ENCODE data around the gene SAG.

The SAG gene

DNA sequence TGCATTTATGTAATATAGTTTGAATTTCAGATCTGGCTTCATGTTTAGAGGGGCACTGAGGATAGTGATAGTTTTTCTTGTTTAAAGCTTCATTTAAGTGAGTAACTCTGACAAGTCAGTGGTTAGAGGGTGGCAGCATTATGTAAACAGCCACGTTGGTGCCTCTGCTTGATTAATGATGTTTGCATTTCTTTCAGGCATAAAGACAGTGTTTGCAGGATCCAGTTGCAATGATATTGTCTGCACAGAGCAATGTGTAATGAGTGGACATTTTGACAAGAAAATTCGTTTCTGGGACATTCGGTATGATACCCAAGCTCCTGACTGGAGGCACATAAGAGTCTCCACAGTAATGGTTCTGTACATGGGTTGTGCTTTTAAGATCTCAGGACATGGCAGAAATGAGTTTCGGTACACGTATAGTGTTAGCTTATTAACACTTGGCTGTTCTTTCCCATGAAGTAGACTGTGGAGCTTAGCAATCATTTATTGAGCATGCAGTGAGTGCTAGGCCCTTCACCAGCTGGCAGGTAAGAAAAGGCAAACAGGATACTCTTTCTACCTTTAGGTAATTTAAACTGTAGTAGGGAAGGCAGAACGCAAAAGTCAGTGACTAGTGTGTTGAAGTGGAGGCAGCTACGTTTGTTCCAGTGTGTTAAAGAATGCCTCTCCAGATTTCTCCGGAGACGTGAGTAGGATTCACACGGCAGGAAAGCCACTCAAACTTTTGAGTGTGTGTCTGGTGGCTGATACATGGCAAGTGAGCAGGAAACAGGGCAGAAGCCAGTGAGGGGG, 17.4 kb upstream of the SAG start:
- Histone ChIP-seq H2AFZ (ENCODE audit: low read depth, low read length) (no peak overlapping the region), H3K4me1 (ENCODE audit: control insufficient read depth, insufficient read depth, low read depth, low read length) (no peaks in the 10 kb centered on the region), H2BK5ac (ENCODE audit: low read depth, low read length, poor library complexity, severe bottlenecking) (no peak overlapping the region), H3K27ac (ENCODE audit: low read length, poor library complexity, severe bottlenecking) (no peak overlapping the region), H3K4ac (ENCODE audit: low read depth in 1 of 2, low read length in 2 of 2) (no peak overlapping the region), H3K18ac (ENCODE audit: low read depth in 1 of 2, low read length in 2 of 2) (no peak overlapping the region), H4K8ac (ENCODE audit: low read length) (no peak overlapping the region), H3K36me3 (ENCODE audit: control insufficient read depth in 1 of 2, insufficient read depth in 2 of 2, low read depth in 1 of 2, low read length in 2 of 2) (peaks cover 62 to 94% of the 10 kb centered on the region in 2 experiments), H3K4me2 (ENCODE audit: low read length, poor library complexity, severe bottlenecking) (no peak overlapping the region), H3K14ac (ENCODE audit: low read length in 2 of 2) (no peak overlapping the region), H3K23ac (ENCODE audit: low read length in 2 of 2) (no peak overlapping the region), H3K27me3 (ENCODE audit: control insufficient read depth in 1 of 2, insufficient read depth in 1 of 2, low read length in 2 of 2) (no peaks in the 10 kb centered on the region), H3K4me3 (ENCODE audit: insufficient read depth in 1 of 2, low read depth in 1 of 2, low read length in 2 of 2) (no peak overlapping the region), H2AK5ac (ENCODE audit: low read length, severe bottlenecking) (no peak overlapping the region), H3K79me1 (replicated peaks; ENCODE audit: low read length, poor library complexity, severe bottlenecking) (peaks cover 23% of the 10 kb centered on the region), H2BK12ac (ENCODE audit: low read length in 2 of 2) (no peak overlapping the region), H2BK120ac (ENCODE audit: low read depth, low read length) (no peak overlapping the region), H3K9ac (ENCODE audit: low read length) (no peak overlapping the region), H3K9me3 (ENCODE audit: control insufficient read depth, low read length) (no peaks in the 10 kb centered on the region), H4K91ac (ENCODE audit: low read length) (no peak overlapping the region), H2BK15ac (ENCODE audit: low read depth, poor library complexity, severe bottlenecking) (no peak overlapping the region)
- WGBS: 79% methylated on average over 10 of the region's 10 CpGs
- DNase-seq: peak; percentile 27

- peaks cover 48 to 58% of the 10 kb centered on the region in 2 experiments for H3K36me3 ChIP-seq (ENCODE audit: control insufficient read depth in 1 of 2, insufficient read depth in 2 of 2, low read depth in 1 of 2, low read length in 2 of 2)
- H3K23ac ChIP-seq (ENCODE audit: low read length in 2 of 2): no peak overlapping the region
- no peak overlapping the region for H3K4ac ChIP-seq (ENCODE audit: low read depth in 1 of 2, low read length in 2 of 2)
- no peak overlapping the region for H2AK5ac ChIP-seq (ENCODE audit: low read length, severe bottlenecking)
- H3K27ac ChIP-seq (ENCODE audit: low read length, poor library complexity, severe bottlenecking): no peak overlapping the region
- no peak overlapping the region for H3K4me2 ChIP-seq (ENCODE audit: low read length, poor library complexity, severe bottlenecking)
- no peak overlapping the region for H3K4me3 ChIP-seq (ENCODE audit: insufficient read depth in 1 of 2, low read depth in 1 of 2, low read length in 2 of 2)
- H3K9me3 ChIP-seq (ENCODE audit: control insufficient read depth, low read length): no peaks in the 10 kb centered on the region
- no peak for DNase-seq
- H2BK5ac ChIP-seq (ENCODE audit: low read depth, low read length, poor library complexity, severe bottlenecking): no peak overlapping the region
- no peak overlapping the region for H4K8ac ChIP-seq (ENCODE audit: low read length)
- 92% methylated on average over 5 of the region's 5 CpGs for WGBS
- no peaks in the 10 kb centered on the region for H3K27me3 ChIP-seq (ENCODE audit: control insufficient read depth in 1 of 2, insufficient read depth in 1 of 2, low read length in 2 of 2)
- H2AFZ ChIP-seq (ENCODE audit: low read depth, low read length): no peak overlapping the region
- H3K18ac ChIP-seq (ENCODE audit: low read depth in 1 of 2, low read length in 2 of 2): no peak overlapping the region
- no peak overlapping the region for H2BK15ac ChIP-seq (ENCODE audit: low read depth, poor library complexity, severe bottlenecking)
- H3K9ac ChIP-seq (ENCODE audit: low read length): no peak overlapping the region
- H4K91ac ChIP-seq (ENCODE audit: low read length): no peak overlapping the region
- no peaks in the 10 kb centered on the region for H3K4me1 ChIP-seq (ENCODE audit: control insufficient read depth, insufficient read depth, low read depth, low read length)
- no peak overlapping the region for H2BK12ac ChIP-seq (ENCODE audit: low read length in 2 of 2)
- H3K14ac ChIP-seq (ENCODE audit: low read length in 2 of 2): no peak overlapping the region
- H2BK120ac ChIP-seq (ENCODE audit: low read depth, low read length): no peak overlapping the region
- peaks cover 6% of the 10 kb centered on the region for H3K79me1 ChIP-seq (replicated peaks; ENCODE audit: low read length, poor library complexity, severe bottlenecking)
These were observed 11.7 kb upstream of the SAG start for GRCh38 chr2:233295891-233296290.

- Histone ChIP-seq H3K23ac (ENCODE audit: low read length in 2 of 2) (no peak overlapping the region), H2BK12ac (ENCODE audit: low read length in 2 of 2) (no peak overlapping the region), H3K27me3 (ENCODE audit: control insufficient read depth in 1 of 2, insufficient read depth in 1 of 2, low read length in 2 of 2) (no peaks in the 10 kb centered on the region), H4K8ac (ENCODE audit: low read length) (no peak overlapping the region), H2BK120ac (ENCODE audit: low read depth, low read length) (no peak overlapping the region), H2BK5ac (ENCODE audit: low read depth, low read length, poor library complexity, severe bottlenecking) (no peak overlapping the region), H2AFZ (ENCODE audit: low read depth, low read length) (no peak overlapping the region), H3K79me1 (replicated peaks; ENCODE audit: low read length, poor library complexity, severe bottlenecking) (peaks cover 1% of the 10 kb centered on the region), H3K14ac (ENCODE audit: low read length in 2 of 2) (no peak overlapping the region), H4K91ac (ENCODE audit: low read length) (no peak overlapping the region), H3K4ac (ENCODE audit: low read depth in 1 of 2, low read length in 2 of 2) (no peak overlapping the region), H3K9ac (ENCODE audit: low read length) (no peak overlapping the region), H2AK5ac (ENCODE audit: low read length, severe bottlenecking) (no peak overlapping the region), H3K4me3 (ENCODE audit: insufficient read depth in 1 of 2, low read depth in 1 of 2, low read length in 2 of 2) (no peak overlapping the region), H2BK15ac (ENCODE audit: low read depth, poor library complexity, severe bottlenecking) (no peak overlapping the region), H3K36me3 (ENCODE audit: control insufficient read depth in 1 of 2, insufficient read depth in 2 of 2, low read depth in 1 of 2, low read length in 2 of 2) (peaks cover 41 to 46% of the 10 kb centered on the region in 2 experiments), H3K4me2 (ENCODE audit: low read length, poor library complexity, severe bottlenecking) (no peak overlapping the region), H3K27ac (ENCODE audit: low read length, poor library complexity, severe bottlenecking) (no peak overlapping the region), H3K18ac (ENCODE audit: low read depth in 1 of 2, low read length in 2 of 2) (no peak overlapping the region), H3K4me1 (ENCODE audit: control insufficient read depth, insufficient read depth, low read depth, low read length) (no peaks in the 10 kb centered on the region), H3K9me3 (ENCODE audit: control insufficient read depth, low read length) (no peaks in the 10 kb centered on the region)
- WGBS: 99% methylated on average over 7 of the region's 7 CpGs
- DNase-seq: no peak
These were observed 10.5 kb upstream of the SAG start for GRCh38 chr2:233297076-233297475.

GRCh38 chr2:233300401-233300800, 7.2 kb upstream of the SAG start:
- Histone ChIP-seq H4K8ac (ENCODE audit: low read length) (no peak overlapping the region), H3K27me3 (ENCODE audit: control insufficient read depth in 1 of 2, insufficient read depth in 1 of 2, low read length in 2 of 2) (no peaks in the 10 kb centered on the region), H4K91ac (ENCODE audit: low read length) (no peak overlapping the region), H3K27ac (ENCODE audit: low read length, poor library complexity, severe bottlenecking) (no peak overlapping the region), H2BK120ac (ENCODE audit: low read depth, low read length) (no peak overlapping the region), H3K4ac (ENCODE audit: low read depth in 1 of 2, low read length in 2 of 2) (no peak overlapping the region), H3K36me3 (ENCODE audit: control insufficient read depth in 1 of 2, insufficient read depth in 2 of 2, low read depth in 1 of 2, low read length in 2 of 2) (peaks cover 12 to 13% of the 10 kb centered on the region in 2 experiments), H2BK5ac (ENCODE audit: low read depth, low read length, poor library complexity, severe bottlenecking) (no peak overlapping the region), H3K9ac (ENCODE audit: low read length) (no peak overlapping the region), H2AFZ (ENCODE audit: low read depth, low read length) (no peak overlapping the region), H3K23ac (ENCODE audit: low read length in 2 of 2) (no peak overlapping the region), H3K18ac (ENCODE audit: low read depth in 1 of 2, low read length in 2 of 2) (no peak overlapping the region), H3K4me3 (ENCODE audit: insufficient read depth in 1 of 2, low read depth in 1 of 2, low read length in 2 of 2) (no peak overlapping the region), H2BK12ac (ENCODE audit: low read length in 2 of 2) (no peak overlapping the region), H3K79me1 (replicated peaks; ENCODE audit: low read length, poor library complexity, severe bottlenecking) (no peaks in the 10 kb centered on the region), H2AK5ac (ENCODE audit: low read length, severe bottlenecking) (no peak overlapping the region), H3K4me1 (ENCODE audit: control insufficient read depth, insufficient read depth, low read depth, low read length) (no peaks in the 10 kb centered on the region), H2BK15ac (ENCODE audit: low read depth, poor library complexity, severe bottlenecking) (no peak overlapping the region), H3K14ac (ENCODE audit: low read length in 2 of 2) (no peak overlapping the region), H3K9me3 (ENCODE audit: control insufficient read depth, low read length) (no peaks in the 10 kb centered on the region), H3K4me2 (ENCODE audit: low read length, poor library complexity, severe bottlenecking) (no peak overlapping the region)
- 88% methylated on average over 4 of the region's 4 CpGs for WGBS
- no peak for DNase-seq

Measured in mesenchymal stem cell (in vitro differentiated cells and primary cell).